Measurements from ENCODE around the gene WDR37.

Gene WDR37

GRCh38 chr10:1174022-1174421 is 117.8 kb downstream of the WDR37 start:
- Histone ChIP-seq H3K4me1 (ENCODE audit: control extremely low read depth in 1 of 4, control insufficient read depth in 4 of 4, insufficient read depth in 4 of 4, low read length in 3 of 4) (no peaks in the 10 kb centered on the region), H3K36me3 (ENCODE audit: control insufficient read depth in 4 of 4, insufficient read depth in 4 of 4, low read length in 3 of 4) (no peaks in the 10 kb centered on the region), H3K27ac (ENCODE audit: insufficient read depth in 1 of 2, low read depth in 1 of 2, low read length in 2 of 2, poor library complexity in 1 of 2, severe bottlenecking in 2 of 2) (no peak overlapping the region), H3K9me3 (ENCODE audit: control extremely low read depth in 1 of 5, control insufficient read depth in 4 of 5, insufficient read depth in 2 of 5, low read depth in 1 of 5, low read length in 4 of 5) (no peaks in the 10 kb centered on the region), H3K27me3 (replicated peaks in 2 of 5; ENCODE audit: control insufficient read depth in 4 of 5, insufficient read depth in 5 of 5, low read length in 4 of 5) (peaks cover 0 to 17% (median 2%) of the 10 kb centered on the region in 5 experiments), H3K4me3 (ENCODE audit: control insufficient read depth in 1 of 7, extremely low read depth in 1 of 7, insufficient read depth in 4 of 7, low read depth in 2 of 7, low read length in 6 of 7) (no peak overlapping the region)
- WGBS (ENCODE audit: insufficient coverage), result 72% methylated on average over 3 of the region's 5 CpGs
- CTCF ChIA-PET, result no interaction called here
- POLR2A ChIA-PET, result no interaction called here
- DNase-seq, result no peak

- WGBS (ENCODE audit: insufficient coverage), result 96% methylated on average over 22 of the region's 23 CpGs
- no peaks in the 10 kb centered on the region for H3K4me1 ChIP-seq (ENCODE audit: control extremely low read depth in 1 of 4, control insufficient read depth in 4 of 4, insufficient read depth in 4 of 4, low read length in 3 of 4)
- no peak for DNase-seq
- peaks cover 0 to 12% (median 2%) of the 10 kb centered on the region in 5 experiments for H3K27me3 ChIP-seq (replicated peaks in 2 of 5; ENCODE audit: control insufficient read depth in 4 of 5, insufficient read depth in 5 of 5, low read length in 4 of 5)
- no peaks in the 10 kb centered on the region for H3K36me3 ChIP-seq (ENCODE audit: control insufficient read depth in 4 of 4, insufficient read depth in 4 of 4, low read length in 3 of 4)
- no peaks in the 10 kb centered on the region for H3K9me3 ChIP-seq (ENCODE audit: control extremely low read depth in 1 of 5, control insufficient read depth in 4 of 5, insufficient read depth in 2 of 5, low read depth in 1 of 5, low read length in 4 of 5)
- H3K27ac ChIP-seq (ENCODE audit: insufficient read depth in 1 of 2, low read depth in 1 of 2, low read length in 2 of 2, poor library complexity in 1 of 2, severe bottlenecking in 2 of 2), result no peak overlapping the region
- no peak overlapping the region for H3K4me3 ChIP-seq (ENCODE audit: control insufficient read depth in 1 of 7, extremely low read depth in 1 of 7, insufficient read depth in 4 of 7, low read depth in 2 of 7, low read length in 6 of 7)
- ChIA-PET CTCF (no interaction called here), POLR2A (no interaction called here)
Observed at GRCh38 chr10:1175956-1176565, 119.9 kb downstream of the WDR37 start.

- ChIA-PET POLR2A (no interaction called here), CTCF (no interaction called here)
- DNase-seq, result no peak
- no peaks in the 10 kb centered on the region for H3K9me3 ChIP-seq (ENCODE audit: control extremely low read depth in 1 of 5, control insufficient read depth in 4 of 5, insufficient read depth in 2 of 5, low read depth in 1 of 5, low read length in 4 of 5)
- peaks cover 0 to 4% (median 0%) of the 10 kb centered on the region in 5 experiments for H3K27me3 ChIP-seq (replicated peaks in 2 of 5; ENCODE audit: control insufficient read depth in 4 of 5, insufficient read depth in 5 of 5, low read length in 4 of 5)
- H3K4me3 ChIP-seq (ENCODE audit: control insufficient read depth in 1 of 7, extremely low read depth in 1 of 7, insufficient read depth in 4 of 7, low read depth in 2 of 7, low read length in 6 of 7), result no peak overlapping the region
- H3K36me3 ChIP-seq (ENCODE audit: control insufficient read depth in 4 of 4, insufficient read depth in 4 of 4, low read length in 3 of 4), result no peaks in the 10 kb centered on the region
- no peak overlapping the region for H3K27ac ChIP-seq (ENCODE audit: insufficient read depth in 1 of 2, low read depth in 1 of 2, low read length in 2 of 2, poor library complexity in 1 of 2, severe bottlenecking in 2 of 2)
- no peaks in the 10 kb centered on the region for H3K4me1 ChIP-seq (ENCODE audit: control extremely low read depth in 1 of 4, control insufficient read depth in 4 of 4, insufficient read depth in 4 of 4, low read length in 3 of 4)
- WGBS (ENCODE audit: insufficient coverage), result 98% methylated on average over 7 of the region's 9 CpGs
Observed at GRCh38 chr10:1177936-1178335, 121.8 kb downstream of the WDR37 start.

- 98% methylated on average over 9 of the region's 16 CpGs for WGBS (ENCODE audit: insufficient coverage)
- ChIA-PET POLR2A (interaction anchor here (0.6 kb wide), 1 partner anchor 10 kb away, joined by 3 read pairs; no protein-coding TSS in a partner anchor), CTCF (no interaction called here)
- Histone ChIP-seq H3K4me1 (ENCODE audit: control extremely low read depth in 1 of 4, control insufficient read depth in 4 of 4, insufficient read depth in 4 of 4, low read length in 3 of 4) (no peaks in the 10 kb centered on the region), H3K27me3 (replicated peaks in 2 of 5; ENCODE audit: control insufficient read depth in 4 of 5, insufficient read depth in 5 of 5, low read length in 4 of 5) (peaks cover 0 to 4% (median 0%) of the 10 kb centered on the region in 5 experiments), H3K4me3 (ENCODE audit: control insufficient read depth in 1 of 7, extremely low read depth in 1 of 7, insufficient read depth in 4 of 7, low read depth in 2 of 7, low read length in 6 of 7) (no peak overlapping the region), H3K36me3 (ENCODE audit: control insufficient read depth in 4 of 4, insufficient read depth in 4 of 4, low read length in 3 of 4) (no peaks in the 10 kb centered on the region), H3K27ac (ENCODE audit: insufficient read depth in 1 of 2, low read depth in 1 of 2, low read length in 2 of 2, poor library complexity in 1 of 2, severe bottlenecking in 2 of 2) (no peak overlapping the region), H3K9me3 (ENCODE audit: control extremely low read depth in 1 of 5, control insufficient read depth in 4 of 5, insufficient read depth in 2 of 5, low read depth in 1 of 5, low read length in 4 of 5) (no peaks in the 10 kb centered on the region)
- DNase-seq, result no peak
Observed at GRCh38 chr10:1178506-1178905, 122.3 kb downstream of the WDR37 start.

- no peaks in the 10 kb centered on the region for H3K9me3 ChIP-seq (ENCODE audit: control extremely low read depth in 1 of 5, control insufficient read depth in 4 of 5, insufficient read depth in 2 of 5, low read depth in 1 of 5, low read length in 4 of 5)
- 84% methylated on average over 17 of the region's 20 CpGs for WGBS (ENCODE audit: insufficient coverage)
- no peak overlapping the region for H3K27ac ChIP-seq (ENCODE audit: insufficient read depth in 1 of 2, low read depth in 1 of 2, low read length in 2 of 2, poor library complexity in 1 of 2, severe bottlenecking in 2 of 2)
- POLR2A ChIA-PET, result interaction anchor here (0.6 kb wide), 1 partner anchor 9 kb away, joined by 3 read pairs; no protein-coding TSS in a partner anchor
- peaks cover 0 to 7% (median 2%) of the 10 kb centered on the region in 5 experiments for H3K27me3 ChIP-seq (replicated peaks in 2 of 5; ENCODE audit: control insufficient read depth in 4 of 5, insufficient read depth in 5 of 5, low read length in 4 of 5)
- no peaks in the 10 kb centered on the region for H3K36me3 ChIP-seq (ENCODE audit: control insufficient read depth in 4 of 4, insufficient read depth in 4 of 4, low read length in 3 of 4)
- DNase-seq, result no peak
- H3K4me1 ChIP-seq (ENCODE audit: control extremely low read depth in 1 of 4, control insufficient read depth in 4 of 4, insufficient read depth in 4 of 4, low read length in 3 of 4), result no peaks in the 10 kb centered on the region
- CTCF ChIA-PET, result no interaction called here
- no peak overlapping the region for H3K4me3 ChIP-seq (ENCODE audit: control insufficient read depth in 1 of 7, extremely low read depth in 1 of 7, insufficient read depth in 4 of 7, low read depth in 2 of 7, low read length in 6 of 7)
Observed at GRCh38 chr10:1179346-1180070, 123.3 kb downstream of the WDR37 start.

GRCh38 chr10:1180071-1180730 is 124.0 kb downstream of the WDR37 start:
- ChIA-PET POLR2A (no interaction called here), CTCF (interaction anchor here (1.4 kb wide), 1 partner anchor 11 kb away, joined by 5 read pairs; no protein-coding TSS in a partner anchor)
- WGBS (ENCODE audit: insufficient coverage), result 94% methylated on average over 14 of the region's 16 CpGs

GRCh38 chr10:1180836-1181235 is 124.7 kb downstream of the WDR37 start:
- Histone ChIP-seq H3K4me1 (ENCODE audit: control extremely low read depth in 1 of 4, control insufficient read depth in 4 of 4, insufficient read depth in 4 of 4, low read length in 3 of 4) (no peaks in the 10 kb centered on the region), H3K27ac (ENCODE audit: insufficient read depth in 1 of 2, low read depth in 1 of 2, low read length in 2 of 2, poor library complexity in 1 of 2, severe bottlenecking in 2 of 2) (no peak overlapping the region), H3K4me3 (ENCODE audit: control insufficient read depth in 1 of 7, extremely low read depth in 1 of 7, insufficient read depth in 4 of 7, low read depth in 2 of 7, low read length in 6 of 7) (no peak overlapping the region), H3K36me3 (ENCODE audit: control insufficient read depth in 4 of 4, insufficient read depth in 4 of 4, low read length in 3 of 4) (no peaks in the 10 kb centered on the region), H3K27me3 (replicated peaks in 2 of 5; ENCODE audit: control insufficient read depth in 4 of 5, insufficient read depth in 5 of 5, low read length in 4 of 5) (peaks cover 0 to 14% (median 2%) of the 10 kb centered on the region in 5 experiments), H3K9me3 (ENCODE audit: control extremely low read depth in 1 of 5, control insufficient read depth in 4 of 5, insufficient read depth in 2 of 5, low read depth in 1 of 5, low read length in 4 of 5) (no peaks in the 10 kb centered on the region)
- no peak for DNase-seq
- 75% methylated on average over 10 of the region's 11 CpGs for WGBS (ENCODE audit: insufficient coverage)
- POLR2A ChIA-PET, result no interaction called here
- CTCF ChIA-PET, result interaction anchor here (1.4 kb wide), 1 partner anchor 10 kb away, joined by 5 read pairs; no protein-coding TSS in a partner anchor

More at GRCh38 chr10:1180071-1180730, 124.0 kb downstream of the WDR37 start:
- Histone ChIP-seq H3K4me1 (ENCODE audit: control extremely low read depth in 1 of 4, control insufficient read depth in 4 of 4, insufficient read depth in 4 of 4, low read length in 3 of 4) (no peaks in the 10 kb centered on the region), H3K36me3 (ENCODE audit: control insufficient read depth in 4 of 4, insufficient read depth in 4 of 4, low read length in 3 of 4) (no peaks in the 10 kb centered on the region), H3K4me3 (ENCODE audit: control insufficient read depth in 1 of 7, extremely low read depth in 1 of 7, insufficient read depth in 4 of 7, low read depth in 2 of 7, low read length in 6 of 7) (no peak overlapping the region), H3K27ac (ENCODE audit: insufficient read depth in 1 of 2, low read depth in 1 of 2, low read length in 2 of 2, poor library complexity in 1 of 2, severe bottlenecking in 2 of 2) (no peak overlapping the region), H3K9me3 (ENCODE audit: control extremely low read depth in 1 of 5, control insufficient read depth in 4 of 5, insufficient read depth in 2 of 5, low read depth in 1 of 5, low read length in 4 of 5) (no peaks in the 10 kb centered on the region), H3K27me3 (replicated peaks in 2 of 5; ENCODE audit: control insufficient read depth in 4 of 5, insufficient read depth in 5 of 5, low read length in 4 of 5) (peaks cover 0 to 11% (median 2%) of the 10 kb centered on the region in 5 experiments)
- DNase-seq, result no peak
